HG03457 (cell line): ENCODE results near the gene SPIB.

Experiments used
- ATAC-seq: cut with Tn5 transposase; IDR thresholded peaks from one replicate; pipeline ENCODE4 v1.9.1; 2021; ENCODE audit warnings: moderate number of reproducible peaks; ENCODE audit not compliant: unreplicated experiment

Gene SPIB

GRCh38 chr19:50418176-50419021 is at the start of gene SPIB:
Gene SPIB (plus strand): TSS chr19:50418938. CDS start chr19:50418963, 25 bp downstream.
- ATAC-seq, result no peak

GRCh38 chr19:50371914-50372475 is 46.7 kb upstream of the SPIB start:
- ATAC-seq, result no peak

DNA sequence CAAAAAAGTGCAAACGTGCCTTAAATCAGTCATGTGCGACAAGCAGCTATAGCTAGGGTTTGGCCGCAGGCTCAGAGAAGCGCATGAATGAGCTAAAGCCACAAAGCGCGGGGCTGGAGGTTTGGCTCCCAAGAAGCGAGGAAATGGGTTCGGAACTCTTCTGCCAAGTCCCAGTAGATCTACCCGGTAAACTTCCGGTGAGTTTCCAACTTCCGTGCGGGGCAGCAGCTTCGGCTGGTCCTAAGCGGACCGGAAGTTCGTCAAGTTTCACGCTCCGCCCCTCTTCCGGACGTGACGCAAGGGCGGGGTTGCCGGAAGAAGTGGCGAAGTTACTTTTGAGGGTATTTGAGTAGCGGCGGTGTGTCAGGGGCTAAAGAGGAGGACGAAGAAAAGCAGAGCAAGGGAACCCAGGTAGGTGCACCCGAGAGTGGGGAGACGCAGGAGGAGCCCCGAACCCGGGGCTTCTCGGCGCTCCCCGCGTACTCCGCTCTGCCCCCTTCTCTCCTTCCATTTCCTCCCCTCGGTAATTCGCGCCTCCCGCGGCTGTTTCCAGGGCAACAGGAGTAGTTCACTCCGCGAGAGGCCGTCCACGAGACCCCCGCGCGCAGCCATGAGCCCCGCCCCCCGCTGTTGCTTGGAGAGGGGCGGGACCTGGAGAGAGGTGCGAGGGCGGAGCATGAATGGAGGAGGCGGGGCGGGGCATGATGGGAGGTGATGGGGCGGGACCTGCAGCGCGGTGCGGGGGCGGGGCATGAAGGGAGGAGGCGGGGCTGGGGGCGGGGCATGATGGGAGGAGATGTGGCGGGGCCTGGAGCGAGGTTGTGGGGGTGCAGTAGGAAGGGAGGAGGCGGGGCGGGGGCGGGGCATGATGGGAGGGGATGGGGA is 42.3 kb upstream of the SPIB start, which contains the start of gene NR1H2:
TSS of gene NR1H2 (plus strand) at position 292 of the 885 bp plus-strand sequence. CDS start 1,149 bp downstream, outside the sequence.
- ATAC-seq, result peak; percentile 69

GRCh38 chr19:50377051-50377461 is 41.7 kb upstream of the SPIB start:
- ATAC-seq, result no peak

GRCh38 chr19:50377517-50377916 is 41.2 kb upstream of the SPIB start:
- no peak for ATAC-seq

- no peak for ATAC-seq
Measured at GRCh38 chr19:50378169-50378862, 40.4 kb upstream of the SPIB start.

DNA sequence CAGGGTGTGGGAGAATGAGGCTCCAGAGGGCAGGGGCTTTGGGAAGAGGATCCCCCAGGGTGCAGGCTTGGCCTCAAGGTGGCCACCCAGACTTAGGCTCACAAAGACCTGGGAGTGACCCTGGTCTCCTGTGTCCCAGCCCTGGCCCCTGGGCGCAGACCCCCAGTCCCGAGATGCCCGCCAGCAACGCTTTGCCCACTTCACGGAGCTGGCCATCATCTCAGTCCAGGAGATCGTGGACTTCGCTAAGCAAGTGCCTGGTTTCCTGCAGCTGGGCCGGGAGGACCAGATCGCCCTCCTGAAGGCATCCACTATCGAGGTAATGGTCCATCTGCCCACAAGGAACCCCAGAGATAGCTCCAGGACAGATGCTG is 39.9 kb upstream of the SPIB start:
- ATAC-seq, result no peak

GRCh38 chr19:50379602-50380001 is 39.1 kb upstream of the SPIB start:
- ATAC-seq, result no peak

GRCh38 chr19:50380137-50380536 is 38.6 kb upstream of the SPIB start:
- no peak for ATAC-seq

- no peak for ATAC-seq
Measured at GRCh38 chr19:50380751-50381151, 38.0 kb upstream of the SPIB start.

GRCh38 chr19:50381881-50382729 is 36.6 kb upstream of the SPIB start:
- no peak for ATAC-seq

- ATAC-seq, result peak; percentile 1
Measured at GRCh38 chr19:50383001-50383851, 35.5 kb upstream of the SPIB start.

DNA sequence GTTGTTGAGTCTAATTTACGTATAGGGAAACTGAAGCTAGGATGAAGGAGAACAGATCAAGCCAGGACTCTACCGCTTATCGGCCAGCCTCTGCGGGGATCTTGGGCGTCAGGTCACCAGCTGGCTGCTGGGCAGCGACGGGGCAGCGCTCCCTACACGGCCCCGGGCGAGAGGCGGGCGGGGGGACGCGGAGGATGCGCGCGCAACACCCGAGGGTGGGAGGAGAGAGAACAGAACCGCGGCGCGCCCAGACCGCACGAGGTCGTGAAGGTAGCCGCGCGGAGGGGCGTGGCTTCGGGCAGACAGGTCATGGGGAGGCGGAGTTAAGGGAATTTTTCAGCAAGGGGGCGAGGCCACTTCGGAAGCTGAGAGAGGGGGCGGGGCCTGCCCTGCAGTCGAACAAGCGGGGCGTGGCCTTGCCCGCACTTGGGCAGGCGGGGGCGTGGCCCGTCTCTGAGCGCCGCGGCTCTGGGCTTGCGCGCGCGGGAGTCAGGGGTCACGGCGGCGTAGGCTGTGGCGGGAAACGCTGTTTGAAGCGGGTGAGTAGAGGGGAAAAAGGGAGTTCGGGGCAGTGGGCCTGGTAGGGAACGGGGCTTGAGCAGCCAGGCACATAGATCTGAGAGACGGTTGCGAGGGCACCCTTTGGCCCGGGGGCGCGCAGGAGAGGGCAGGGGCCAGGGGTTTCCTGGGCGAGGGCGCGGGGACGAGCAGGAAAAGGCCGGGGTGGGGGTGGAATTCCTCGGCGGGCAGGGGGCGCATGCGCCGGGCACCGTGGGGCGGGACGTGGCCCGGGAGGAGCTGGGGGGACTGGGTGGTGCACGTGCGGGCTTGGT is 34.7 kb upstream of the SPIB start, which contains the start of gene POLD1:
TSS of gene POLD1 (plus strand) at position 496 of the 833 bp plus-strand sequence. CDS start 14,505 bp downstream, outside the sequence.
- peak; percentile 69 for ATAC-seq

DNA sequence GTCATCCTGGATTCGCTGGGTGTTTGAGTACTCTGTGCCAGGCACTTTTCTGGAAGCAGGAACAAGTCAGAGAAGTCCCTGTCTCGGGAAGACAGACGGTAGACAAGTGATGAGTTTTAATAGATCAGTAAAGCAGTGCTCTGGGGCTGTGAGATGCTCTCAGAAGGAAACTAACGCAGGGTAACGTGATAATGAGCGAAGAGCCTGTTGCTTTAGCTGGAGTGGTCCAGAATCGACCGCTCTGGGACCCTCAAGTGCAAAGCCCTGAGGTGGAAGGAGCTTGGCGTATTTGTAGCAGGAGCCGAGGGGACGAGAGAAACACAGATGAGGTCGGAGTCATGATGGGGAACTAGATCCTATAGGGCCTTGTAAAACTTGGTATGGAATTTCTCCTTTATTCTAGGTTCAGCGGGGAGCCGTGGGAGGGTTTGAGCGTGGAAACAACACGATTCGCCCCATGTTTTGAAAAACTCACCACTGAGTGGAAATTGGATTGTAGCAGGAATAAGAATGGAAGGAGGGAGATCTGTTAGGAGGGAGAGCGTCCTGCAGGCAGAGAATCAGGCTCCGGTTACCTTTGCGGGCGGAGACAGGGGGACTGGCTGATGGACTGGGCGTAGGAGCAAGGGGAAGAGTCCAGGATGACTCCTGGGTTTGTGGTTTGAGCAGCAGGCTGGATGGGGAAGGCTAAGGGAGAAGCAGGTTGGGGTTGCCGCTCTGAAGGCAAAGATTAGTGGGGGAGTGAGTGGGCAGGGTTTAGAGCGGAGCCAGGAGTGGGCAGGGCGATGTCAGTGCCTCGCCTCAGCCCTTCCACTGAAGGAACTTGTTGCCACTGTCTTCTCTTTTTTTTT is 33.8 kb upstream of the SPIB start:
- peak; percentile 1 for ATAC-seq

DNA sequence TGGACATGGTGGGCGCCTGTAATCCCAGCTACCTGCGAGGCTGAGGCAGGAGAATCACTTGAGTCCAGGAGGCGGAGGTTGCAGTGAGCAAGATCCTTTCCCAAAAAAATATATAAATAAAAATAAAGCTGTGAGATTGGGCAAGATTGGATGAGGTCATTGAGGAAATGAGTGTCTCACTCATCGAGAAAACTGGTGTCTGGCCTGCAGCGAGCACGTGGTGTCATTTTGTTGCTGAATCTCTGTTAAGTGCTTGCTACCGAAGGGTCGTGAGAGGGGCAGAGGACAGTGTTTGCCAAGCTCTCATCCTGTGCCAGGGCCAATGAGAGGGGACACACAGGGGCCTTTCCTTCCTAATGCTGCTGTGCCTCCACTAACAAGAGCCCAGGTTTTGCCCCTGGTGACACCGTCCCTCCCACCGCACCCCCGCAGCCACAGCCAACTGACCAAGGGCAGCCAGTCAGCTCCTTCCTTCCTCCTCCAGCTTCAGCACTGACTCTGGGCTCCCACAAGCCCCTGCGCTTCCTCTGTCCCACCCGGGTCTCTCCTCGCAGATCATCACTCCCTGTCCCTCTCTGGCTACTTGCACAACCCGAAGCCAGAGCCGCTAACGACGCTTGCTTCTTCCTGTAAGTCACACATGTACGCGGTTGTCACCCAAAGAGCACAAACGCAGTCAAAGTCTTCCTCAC is 31.4 kb upstream of the SPIB start:
- no peak for ATAC-seq

- ATAC-seq, result no peak
Measured at GRCh38 chr19:50387868-50388245, 30.9 kb upstream of the SPIB start.
